Fibroblast of lung (primary cell): ENCODE measurements around the gene BIN1. TPM values are rescaled to one million over a fixed set of nuclear protein-coding genes. Genes with fewer than 3 reads are reported as not detected.

Source experiments
- DNase-seq, 2 donors: peaks; one replicate each; pipeline versions ENCODE4 v3.0.0 to v3.0.0-alpha.2; 2010; ENCODE audit warnings: low read depth in 2 of 2
- H2AFZ ChIP-seq: 2 replicates; pipeline ENCODE4 v1.5.1; 2012; ENCODE audit warnings: low read length, control low read depth, inconsistent platforms
- H3K27ac ChIP-seq: 2 replicates; pipeline ENCODE4 v1.5.1; 2011; ENCODE audit warnings: low read length, control low read depth; ENCODE audit not compliant: insufficient read depth
- H3K27me3 ChIP-seq: 2 replicates; pipeline ENCODE4 v1.5.1; 2011; ENCODE audit warnings: mild to moderate bottlenecking, low read length; ENCODE audit not compliant: control insufficient read depth, insufficient read depth
- H3K36me3 ChIP-seq: 2 replicates; pipeline ENCODE4 v1.5.1; 2011; ENCODE audit warnings: low read length; ENCODE audit not compliant: control insufficient read depth, insufficient read depth
- H3K4me1 ChIP-seq: 2 replicates; pipeline ENCODE4 v1.5.1; 2011; ENCODE audit warnings: low read length; ENCODE audit not compliant: control insufficient read depth, insufficient read depth; ENCODE audit errors: extremely low read depth
- H3K4me2 ChIP-seq: 2 replicates; pipeline ENCODE4 v1.5.1; 2011; ENCODE audit warnings: low read length, control low read depth; ENCODE audit not compliant: insufficient read depth; ENCODE audit errors: extremely low read depth
- H3K4me3 ChIP-seq, 4 experiments: fragments of 200-600 bp in 1 of 4; sonication (generic) in 1 of 4; replicated peaks in 1 of 4; 2 replicates each; pipeline ENCODE4 v1.5.1; 2011 to 2016; ENCODE audit warnings: low read length in 4 of 4, low read depth in 3 of 4, mild to moderate bottlenecking in 3 of 4, control low read depth in 2 of 4, inconsistent platforms in 1 of 4, mixed read lengths in 1 of 4; ENCODE audit not compliant: insufficient read depth in 1 of 4; ENCODE audit errors: control extremely low read depth in 1 of 4
- H3K79me2 ChIP-seq: 2 replicates; pipeline ENCODE4 v1.5.1; 2012; ENCODE audit warnings: mild to moderate bottlenecking, low read length, inconsistent platforms; ENCODE audit not compliant: control insufficient read depth, insufficient read depth
- H3K9ac ChIP-seq: 2 replicates; pipeline ENCODE4 v1.5.1; 2011; ENCODE audit warnings: mild to moderate bottlenecking, low read length, control low read depth; ENCODE audit not compliant: insufficient read depth
- H3K9me3 ChIP-seq: 2 replicates; pipeline ENCODE4 v1.5.1; 2012; ENCODE audit warnings: low read depth, low read length; ENCODE audit not compliant: control insufficient read depth, insufficient read depth
- H4K20me1 ChIP-seq: 2 replicates; pipeline ENCODE4 v1.5.1; 2011; ENCODE audit warnings: low read length; ENCODE audit not compliant: control insufficient read depth, insufficient read depth; ENCODE audit errors: extremely low read depth
- EZH2 ChIP-seq: IDR thresholded peaks from 2 replicates; pipeline ENCODE4 v1.5.1; 2012; ENCODE audit warnings: low read length, control low read depth, mild to moderate bottlenecking; ENCODE audit errors: missing control alignments
- polyA plus RNA-seq, 2 donors: library from polyadenylated mRNA; depleted of rRNA in 1 of 2; stranded (reverse) in 1 of 2; unstranded in 1 of 2; fragments of >200 nt; gene quantifications; 2 replicates each; pipeline ENCODE4 v1.2.1, GENCODE V29; 2011 to 2012; ENCODE audit warnings: missing spikeins in 1 of 2
- total RNA-seq: library from RNA; depleted of rRNA; stranded (reverse); fragments of >200 nt; gene quantifications from 2 replicates; pipeline ENCODE4 v1.2.1, GENCODE V29; 2014
- TF ChIP-seq, protein P1 (sequence below), 2 donors: IDR thresholded peaks in 1 of 2; conservative IDR thresholded peaks in 1 of 2; 1 replicate in 1 of 2; 2 replicates in 1 of 2; pipeline ENCODE4 v1.5.1; 2011 to 2012; ENCODE audit warnings: low read length in 2 of 2, control low read depth in 1 of 2, inconsistent platforms in 1 of 2, low read depth in 1 of 2, mild to moderate bottlenecking in 1 of 2

The BIN1 gene
- total and polyA plus RNA-seq, 2 donors (not counting 1 experiment from before 2014, with no cell fraction given), result 17.3 to 68.7 TPM

DNA sequence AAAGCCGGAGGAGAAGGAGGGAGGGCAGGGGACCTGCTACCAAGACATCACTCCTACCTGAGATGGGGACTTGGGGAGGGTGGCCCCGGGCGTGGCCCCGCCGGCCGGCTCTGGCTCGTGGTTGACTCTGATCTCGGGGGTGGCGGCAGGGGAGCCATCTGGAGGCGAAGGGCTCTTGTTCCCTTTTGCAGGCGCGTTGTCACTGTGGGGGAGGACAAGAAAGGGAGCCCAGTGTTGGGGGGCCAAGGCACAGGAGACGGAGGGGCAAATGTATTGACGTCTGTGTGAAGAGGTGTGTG is 48.1 kb downstream of the BIN1 start:
- Histone ChIP-seq H2AFZ (no peak overlapping the region), H4K20me1 (no peaks in the 10 kb centered on the region), H3K4me3 (no peak overlapping the region), H3K9ac (no peak overlapping the region), H3K27ac (no peak overlapping the region), H3K27me3 (no peaks in the 10 kb centered on the region), H3K4me2 (no peak overlapping the region), H3K36me3 (peaks cover 10% of the 10 kb centered on the region), H3K9me3 (no peaks in the 10 kb centered on the region), H3K79me2 (no peaks in the 10 kb centered on the region), H3K4me1 (no peaks in the 10 kb centered on the region)
- DNase-seq, result no peak
- TF ChIP-seq, protein P1, sequence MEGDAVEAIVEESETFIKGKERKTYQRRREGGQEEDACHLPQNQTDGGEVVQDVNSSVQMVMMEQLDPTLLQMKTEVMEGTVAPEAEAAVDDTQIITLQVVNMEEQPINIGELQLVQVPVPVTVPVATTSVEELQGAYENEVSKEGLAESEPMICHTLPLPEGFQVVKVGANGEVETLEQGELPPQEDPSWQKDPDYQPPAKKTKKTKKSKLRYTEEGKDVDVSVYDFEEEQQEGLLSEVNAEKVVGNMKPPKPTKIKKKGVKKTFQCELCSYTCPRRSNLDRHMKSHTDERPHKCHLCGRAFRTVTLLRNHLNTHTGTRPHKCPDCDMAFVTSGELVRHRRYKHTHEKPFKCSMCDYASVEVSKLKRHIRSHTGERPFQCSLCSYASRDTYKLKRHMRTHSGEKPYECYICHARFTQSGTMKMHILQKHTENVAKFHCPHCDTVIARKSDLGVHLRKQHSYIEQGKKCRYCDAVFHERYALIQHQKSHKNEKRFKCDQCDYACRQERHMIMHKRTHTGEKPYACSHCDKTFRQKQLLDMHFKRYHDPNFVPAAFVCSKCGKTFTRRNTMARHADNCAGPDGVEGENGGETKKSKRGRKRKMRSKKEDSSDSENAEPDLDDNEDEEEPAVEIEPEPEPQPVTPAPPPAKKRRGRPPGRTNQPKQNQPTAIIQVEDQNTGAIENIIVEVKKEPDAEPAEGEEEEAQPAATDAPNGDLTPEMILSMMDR (conservative IDR thresholded peaks at IDR 0.05 in 1 of 2, IDR thresholded peaks at IDR 0.05 in 1 of 2; ENCODE audit: low read depth in 1 of 2, low read length in 2 of 2), result no peak
- no peak for TF ChIP-seq EZH2

DNA sequence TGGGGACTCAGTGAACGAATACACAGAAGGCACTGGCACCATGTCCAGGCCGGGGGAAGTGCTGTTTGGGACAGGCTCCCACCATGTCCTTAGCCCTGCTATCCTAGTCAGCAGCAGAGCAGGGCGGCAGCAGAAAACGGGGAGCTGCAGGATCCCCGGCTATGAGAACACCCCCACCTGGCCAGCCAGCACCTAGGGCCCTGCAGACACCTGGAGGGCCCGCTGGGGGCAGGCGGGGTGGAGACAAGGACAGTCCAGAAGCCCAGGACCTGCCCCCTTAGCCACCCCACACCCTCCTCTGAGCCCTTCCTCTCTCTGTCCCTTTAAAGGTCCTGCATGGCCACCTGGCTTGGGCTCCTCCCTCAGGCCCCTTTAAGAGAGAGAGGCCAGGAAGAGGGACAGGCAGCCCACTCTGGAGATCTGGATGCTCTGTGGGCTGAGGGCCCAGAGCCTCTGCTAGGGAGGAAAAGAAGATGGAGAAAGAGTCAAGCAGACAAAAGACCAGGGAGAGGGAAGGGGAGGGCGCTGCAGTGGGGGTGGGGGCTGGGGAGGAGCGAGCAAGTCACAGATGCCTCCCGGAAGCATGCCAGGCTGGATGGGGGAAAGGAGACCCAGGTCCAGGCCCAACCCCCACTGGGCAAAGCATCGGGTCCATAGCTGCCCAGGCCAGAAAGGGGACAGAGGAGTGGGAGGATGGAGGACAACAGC is 48.6 kb downstream of the BIN1 start:
- no peaks in the 10 kb centered on the region for H4K20me1 ChIP-seq
- H3K36me3 ChIP-seq, result peaks cover 5% of the 10 kb centered on the region
- no peak overlapping the region for H3K9ac ChIP-seq
- H3K4me2 ChIP-seq, result no peak overlapping the region
- no peak overlapping the region for H2AFZ ChIP-seq
- H3K79me2 ChIP-seq, result no peaks in the 10 kb centered on the region
- DNase-seq, result no peak
- H3K27me3 ChIP-seq, result no peaks in the 10 kb centered on the region
- no peak for TF ChIP-seq EZH2
- TF ChIP-seq, protein P1 (conservative IDR thresholded peaks at IDR 0.05 in 1 of 2, IDR thresholded peaks at IDR 0.05 in 1 of 2; ENCODE audit: low read depth in 1 of 2, low read length in 2 of 2), result no peak
- H3K27ac ChIP-seq, result no peak overlapping the region
- H3K4me3 ChIP-seq, result no peak overlapping the region
- no peaks in the 10 kb centered on the region for H3K9me3 ChIP-seq
- H3K4me1 ChIP-seq, result no peaks in the 10 kb centered on the region

DNA sequence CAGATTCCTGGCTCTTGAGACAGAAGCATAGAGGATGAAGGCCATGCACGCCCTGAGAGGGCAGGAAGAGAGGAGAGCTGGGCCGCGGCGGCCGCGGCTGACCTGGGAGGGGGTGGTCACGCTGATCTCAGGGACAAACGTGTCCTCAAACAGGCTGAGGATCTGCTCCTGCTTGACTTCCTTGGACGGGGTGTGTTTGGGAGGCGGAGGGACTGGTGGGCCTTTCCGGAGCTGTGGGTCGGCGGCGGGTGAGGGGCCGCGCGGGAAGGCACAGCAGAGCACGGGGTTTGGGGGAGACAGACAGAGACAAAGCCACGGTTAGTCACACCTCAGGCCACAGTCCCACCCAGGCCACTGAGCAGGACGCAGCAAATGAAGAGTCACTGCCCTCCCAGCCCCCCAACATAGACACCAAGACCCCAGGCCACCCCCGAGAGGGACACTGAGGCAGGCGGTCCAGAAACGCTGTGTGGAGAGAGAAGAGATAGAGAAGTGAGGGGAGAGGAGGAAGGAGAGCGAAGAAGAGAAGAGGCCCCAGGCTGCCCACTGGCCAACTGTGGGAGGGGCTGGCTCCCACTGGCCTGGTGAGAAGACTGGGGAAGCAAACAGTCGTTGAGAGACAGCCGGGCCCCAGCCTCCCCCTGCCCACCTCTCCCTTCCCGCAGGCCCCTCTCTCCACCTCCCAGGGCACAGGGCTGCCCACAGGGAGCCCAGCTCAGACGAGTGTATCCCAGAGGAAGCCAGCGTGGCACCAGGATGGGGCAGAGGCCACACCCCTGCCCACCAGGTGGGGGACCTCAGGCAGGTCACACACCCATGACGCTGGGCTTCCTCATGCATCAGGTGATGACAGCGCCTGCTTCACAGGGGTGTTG is 49.3 kb downstream of the BIN1 start:
- Histone ChIP-seq H2AFZ (no peak overlapping the region), H3K9me3 (no peaks in the 10 kb centered on the region), H3K27me3 (no peaks in the 10 kb centered on the region), H3K4me3 (no peak overlapping the region), H3K4me2 (no peak overlapping the region), H3K36me3 (peaks cover 4% of the 10 kb centered on the region), H3K9ac (no peak overlapping the region), H3K27ac (no peak overlapping the region), H3K4me1 (no peaks in the 10 kb centered on the region), H4K20me1 (no peaks in the 10 kb centered on the region), H3K79me2 (no peaks in the 10 kb centered on the region)
- no peak for DNase-seq
- TF ChIP-seq, protein P1 (conservative IDR thresholded peaks at IDR 0.05 in 1 of 2, IDR thresholded peaks at IDR 0.05 in 1 of 2; ENCODE audit: low read depth in 1 of 2, low read length in 2 of 2), result no peak
- TF ChIP-seq EZH2, result no peak
